Activated naive CD8-positive, alpha-beta T cell treated with anti-CD3 and anti-CD28 coated beads for 36 hours (primary cell): ENCODE results near the gene SLC7A1. TPM values are rescaled to one million over a fixed set of nuclear protein-coding genes. Genes with fewer than 3 reads are reported as not detected.

Source experiments
- DNase-seq: peaks from one replicate; pipeline ENCODE4 v3.0.0; 2021
- H3K27ac Mint-ChIP-seq: one replicate; pipeline ENCODE4 v1.8.0; 2022; ENCODE audit warnings: mild to moderate bottlenecking, moderate library complexity, mixed read lengths
- H3K27me3 Mint-ChIP-seq: one replicate; pipeline ENCODE4 v1.8.0; 2022; ENCODE audit warnings: mild to moderate bottlenecking, mixed read lengths
- H3K36me3 Mint-ChIP-seq: one replicate; pipeline ENCODE4 v1.8.0; 2021; ENCODE audit warnings: mild to moderate bottlenecking, mixed read lengths
- H3K4me1 Mint-ChIP-seq: one replicate; pipeline ENCODE4 v1.8.0; 2021; ENCODE audit warnings: mixed read lengths
- H3K4me3 Mint-ChIP-seq: one replicate; pipeline ENCODE4 v1.8.0; 2022; ENCODE audit warnings: mild to moderate bottlenecking, moderate library complexity, mixed read lengths
- H3K9me3 Mint-ChIP-seq: one replicate; pipeline ENCODE4 v1.8.0; 2022; ENCODE audit warnings: mixed read lengths
- total RNA-seq, 2 experiments: library from RNA; stranded (reverse); gene quantifications; one replicate each; pipeline ENCODE4 v1.2.3, GENCODE V29; 2021

Gene SLC7A1
- total RNA-seq, 2 experiments from 2014 or later, result 152 to 155 TPM

GRCh38 chr13:29550430-29550988, 45.0 kb downstream of the SLC7A1 start:
- H3K9me3 Mint-ChIP-seq, result no peaks in the 10 kb centered on the region
- H3K4me1 Mint-ChIP-seq, result peaks cover 6% of the 10 kb centered on the region
- no peak overlapping the region for H3K4me3 Mint-ChIP-seq
- peaks cover 48% of the 10 kb centered on the region for H3K36me3 Mint-ChIP-seq
- H3K27me3 Mint-ChIP-seq, result no peaks in the 10 kb centered on the region
- H3K27ac Mint-ChIP-seq, result no peak overlapping the region
- DNase-seq, result no peak

GRCh38 chr13:29548722-29549121, 46.8 kb downstream of the SLC7A1 start:
- H3K27me3 Mint-ChIP-seq, result no peaks in the 10 kb centered on the region
- no peak for DNase-seq
- no peak overlapping the region for H3K27ac Mint-ChIP-seq
- peaks cover 42% of the 10 kb centered on the region for H3K36me3 Mint-ChIP-seq
- H3K9me3 Mint-ChIP-seq, result no peaks in the 10 kb centered on the region
- peaks cover 14% of the 10 kb centered on the region for H3K4me1 Mint-ChIP-seq
- no peak overlapping the region for H3K4me3 Mint-ChIP-seq

GRCh38 chr13:29547153-29547552, 48.3 kb downstream of the SLC7A1 start:
- Mint-ChIP-seq H3K36me3 (peaks cover 40% of the 10 kb centered on the region), H3K27me3 (no peaks in the 10 kb centered on the region), H3K4me3 (no peak overlapping the region), H3K27ac (no peak overlapping the region), H3K4me1 (peaks cover 27% of the 10 kb centered on the region), H3K9me3 (no peaks in the 10 kb centered on the region)
- no peak for DNase-seq

- Mint-ChIP-seq H3K27me3 (no peaks in the 10 kb centered on the region), H3K9me3 (no peaks in the 10 kb centered on the region), H3K4me1 (peaks cover 27% of the 10 kb centered on the region), H3K36me3 (peaks cover 36% of the 10 kb centered on the region), H3K27ac (no peak overlapping the region), H3K4me3 (no peak overlapping the region)
- DNase-seq, result no peak
These were observed 48.8 kb downstream of the SLC7A1 start for GRCh38 chr13:29546662-29547061.

- Mint-ChIP-seq H3K4me3 (no peak overlapping the region), H3K9me3 (no peaks in the 10 kb centered on the region), H3K4me1 (peaks cover 33% of the 10 kb centered on the region), H3K36me3 (peaks cover 36% of the 10 kb centered on the region), H3K27me3 (no peaks in the 10 kb centered on the region), H3K27ac (no peak overlapping the region)
- DNase-seq, result no peak
These were observed 49.5 kb downstream of the SLC7A1 start for GRCh38 chr13:29545988-29546387.

GRCh38 chr13:29543230-29544215, 52.0 kb downstream of the SLC7A1 start:
- DNase-seq, result peak; percentile 71
- Mint-ChIP-seq H3K27me3 (no peaks in the 10 kb centered on the region), H3K4me3 (no peak overlapping the region), H3K9me3 (no peaks in the 10 kb centered on the region), H3K4me1 (peaks cover 34% of the 10 kb centered on the region), H3K36me3 (peaks cover 31% of the 10 kb centered on the region), H3K27ac (peak overlapping the region; percentile 65)

GRCh38 chr13:29542381-29542780, 53.1 kb downstream of the SLC7A1 start:
- no peak for DNase-seq
- H3K9me3 Mint-ChIP-seq, result no peaks in the 10 kb centered on the region
- no peaks in the 10 kb centered on the region for H3K27me3 Mint-ChIP-seq
- H3K4me3 Mint-ChIP-seq, result no peak overlapping the region
- peaks cover 39% of the 10 kb centered on the region for H3K4me1 Mint-ChIP-seq
- peaks cover 31% of the 10 kb centered on the region for H3K36me3 Mint-ChIP-seq
- H3K27ac Mint-ChIP-seq, result peak overlapping the region; percentile 66

GRCh38 chr13:29541400-29541799, 54.1 kb downstream of the SLC7A1 start:
- peak overlapping the region; percentile 9 for H3K27ac Mint-ChIP-seq
- no peak overlapping the region for H3K4me3 Mint-ChIP-seq
- DNase-seq, result no peak
- H3K9me3 Mint-ChIP-seq, result no peaks in the 10 kb centered on the region
- no peaks in the 10 kb centered on the region for H3K27me3 Mint-ChIP-seq
- peaks cover 41% of the 10 kb centered on the region for H3K4me1 Mint-ChIP-seq
- H3K36me3 Mint-ChIP-seq, result peaks cover 34% of the 10 kb centered on the region

- no peak for DNase-seq
- Mint-ChIP-seq H3K9me3 (no peaks in the 10 kb centered on the region), H3K4me1 (peaks cover 38% of the 10 kb centered on the region), H3K27me3 (no peaks in the 10 kb centered on the region), H3K4me3 (no peak overlapping the region), H3K27ac (peak overlapping the region; percentile 9), H3K36me3 (peaks cover 35% of the 10 kb centered on the region)
These were observed 54.7 kb downstream of the SLC7A1 start for GRCh38 chr13:29540799-29541198.

GRCh38 chr13:29540334-29540733, 55.2 kb downstream of the SLC7A1 start:
- H3K27ac Mint-ChIP-seq, result no peak overlapping the region
- peaks cover 32% of the 10 kb centered on the region for H3K36me3 Mint-ChIP-seq
- H3K27me3 Mint-ChIP-seq, result no peaks in the 10 kb centered on the region
- DNase-seq, result no peak
- H3K9me3 Mint-ChIP-seq, result no peaks in the 10 kb centered on the region
- no peak overlapping the region for H3K4me3 Mint-ChIP-seq
- peaks cover 38% of the 10 kb centered on the region for H3K4me1 Mint-ChIP-seq

- Mint-ChIP-seq H3K27ac (no peak overlapping the region), H3K27me3 (no peaks in the 10 kb centered on the region), H3K36me3 (peaks cover 31% of the 10 kb centered on the region), H3K9me3 (no peaks in the 10 kb centered on the region), H3K4me1 (peaks cover 38% of the 10 kb centered on the region), H3K4me3 (no peak overlapping the region)
- DNase-seq, result no peak
These were observed 55.6 kb downstream of the SLC7A1 start for GRCh38 chr13:29539856-29540255.

- DNase-seq, result no peak
- Mint-ChIP-seq H3K27ac (no peak overlapping the region), H3K4me1 (peaks cover 30% of the 10 kb centered on the region), H3K4me3 (no peak overlapping the region), H3K27me3 (no peaks in the 10 kb centered on the region), H3K36me3 (peaks cover 32% of the 10 kb centered on the region), H3K9me3 (no peaks in the 10 kb centered on the region)
These were observed 56.8 kb downstream of the SLC7A1 start for GRCh38 chr13:29538652-29539040.

- H3K27ac Mint-ChIP-seq, result no peak overlapping the region
- H3K4me3 Mint-ChIP-seq, result no peak overlapping the region
- peaks cover 23% of the 10 kb centered on the region for H3K4me1 Mint-ChIP-seq
- H3K36me3 Mint-ChIP-seq, result peaks cover 31% of the 10 kb centered on the region
- H3K27me3 Mint-ChIP-seq, result no peaks in the 10 kb centered on the region
- H3K9me3 Mint-ChIP-seq, result no peaks in the 10 kb centered on the region
- DNase-seq, result no peak
These were observed 57.5 kb downstream of the SLC7A1 start for GRCh38 chr13:29537736-29538651.

- Mint-ChIP-seq H3K27ac (no peak overlapping the region), H3K36me3 (peaks cover 33% of the 10 kb centered on the region), H3K4me3 (no peak overlapping the region), H3K9me3 (no peaks in the 10 kb centered on the region), H3K27me3 (no peaks in the 10 kb centered on the region), H3K4me1 (peaks cover 17% of the 10 kb centered on the region)
- DNase-seq, result no peak
These were observed 58.6 kb downstream of the SLC7A1 start for GRCh38 chr13:29536853-29537252.
